ENCODE results near the gene TAF1B.

Gene TAF1B

GRCh38 chr2:9945596-9945995 lies 102.3 kb downstream of the TAF1B start:
- no peak for TF ChIP-seq CTCF (IDR thresholded peaks at IDR 0.05; ENCODE audit: low read depth, low read length)
- H3K4me3 ChIP-seq (replicated peaks in 1 of 2; ENCODE audit: low read depth in 2 of 2, low read length in 2 of 2) = no peak overlapping the region
- no peak for DNase-seq (ENCODE audit: low read depth in 2 of 2)

GRCh38 chr2:9946076-9946475 lies 102.8 kb downstream of the TAF1B start:
- no peak for DNase-seq (ENCODE audit: low read depth in 2 of 2)
- H3K4me3 ChIP-seq (replicated peaks in 1 of 2; ENCODE audit: low read depth in 2 of 2, low read length in 2 of 2) = no peak overlapping the region
- no peak for TF ChIP-seq CTCF (IDR thresholded peaks at IDR 0.05; ENCODE audit: low read depth, low read length)

GRCh38 chr2:9946818-9947217 lies 103.5 kb downstream of the TAF1B start:
- no peak overlapping the region for H3K4me3 ChIP-seq (replicated peaks in 1 of 2; ENCODE audit: low read depth in 2 of 2, low read length in 2 of 2)
- TF ChIP-seq CTCF (IDR thresholded peaks at IDR 0.05; ENCODE audit: low read depth, low read length) = no peak
- no peak for DNase-seq (ENCODE audit: low read depth in 2 of 2)

- TF ChIP-seq CTCF (IDR thresholded peaks at IDR 0.05; ENCODE audit: low read depth, low read length) = no peak
- H3K4me3 ChIP-seq (replicated peaks in 1 of 2; ENCODE audit: low read depth in 2 of 2, low read length in 2 of 2) = no peak overlapping the region
- no peak for DNase-seq (ENCODE audit: low read depth in 2 of 2)
Measured at GRCh38 chr2:9948721-9949120, 105.4 kb downstream of the TAF1B start.

GRCh38 chr2:9949239-9949991 lies 106.1 kb downstream of the TAF1B start:
- TF ChIP-seq CTCF (IDR thresholded peaks at IDR 0.05; ENCODE audit: low read depth, low read length) = no peak
- DNase-seq (ENCODE audit: low read depth in 2 of 2) = no peak
- no peak overlapping the region for H3K4me3 ChIP-seq (replicated peaks in 1 of 2; ENCODE audit: low read depth in 2 of 2, low read length in 2 of 2)

GRCh38 chr2:9949992-9950520 lies 106.8 kb downstream of the TAF1B start:
- no peak for TF ChIP-seq CTCF (IDR thresholded peaks at IDR 0.05; ENCODE audit: low read depth, low read length)
- no peak for DNase-seq (ENCODE audit: low read depth in 2 of 2)
- H3K4me3 ChIP-seq (replicated peaks in 1 of 2; ENCODE audit: low read depth in 2 of 2, low read length in 2 of 2) = no peak overlapping the region

Measured in cardiac fibroblast (primary cell).